ENCODE results near the gene FIGNL1. TPM values are rescaled to one million over a fixed set of nuclear protein-coding genes. Genes with fewer than 3 reads are reported as not detected.

The FIGNL1 gene
- total RNA-seq, 1 donor = 20.3 TPM

Small RNA genes within 50 kb of the gene (small RNA-seq; reads per million reads assigned to genes)
- gene RNU6-1091P = not detected

Other genes starting within 250 kb of the FIGNL1 start
- gene IKZF1, start 145.6 kb downstream of the FIGNL1 start, total RNA-seq = not detected in 2 replicates
- not detected in 2 replicates for gene DDC, start 115.1 kb upstream of the FIGNL1 start, total RNA-seq